Endothelial cell of umbilical vein (primary cell): ENCODE data around the gene LHPP. TPM values are rescaled to one million over a fixed set of nuclear protein-coding genes. Genes with fewer than 3 reads are reported as not detected.

ENCODE experiments used
- BruUV-seq: library from RNA; stranded (reverse); fragments of 400-500 nt; replicated peaks from 2 replicates; lab custom pipeline; 2021; lab: Mats Ljungman, UMichigan
- CTCF ChIA-PET: fragments of 300-600, 350-600 bp; sonication (Branson Sonifier 250); formaldehyde crosslinking; loops from one replicate; lab custom pipeline; 2021; ENCODE audit warnings: antibody characterized with exemption, inconsistent platforms; lab: Charles Lee
- POLR2A ChIA-PET: fragments of 300-600, 350-600 bp; sonication (Branson Sonifier 250); formaldehyde crosslinking; loops from one replicate; lab custom pipeline; 2021; ENCODE audit warnings: antibody characterized with exemption, inconsistent platforms; lab: Charles Lee
- DNase-seq: peaks from one replicate; pipeline ENCODE4 v3.0.0-alpha.2; 2011; ENCODE audit warnings: low read depth, low spot score
- FAIRE-seq: peaks from 2 replicates; lab custom pipeline; 2011; peaks lifted over from hg19 to GRCh38; lab: Jason Lieb, UNC
- H2AFZ ChIP-seq: 2 replicates; pipeline ENCODE4 v1.6.0; 2012; ENCODE audit warnings: low read depth, low read length, control low read depth, inconsistent platforms
- H3K27ac ChIP-seq: 2 replicates; pipeline ENCODE4 v1.5.1; 2011; ENCODE audit warnings: low read depth, mild to moderate bottlenecking, control low read depth, low read length, moderate library complexity; ENCODE audit not compliant: insufficient read depth
- H3K27me3 ChIP-seq, 2 experiments: 2 replicates each; pipeline versions ENCODE4 v1.6.0 to v1.6.1; 2011; ENCODE audit warnings: low read length in 2 of 2, mixed read lengths in 1 of 2; ENCODE audit not compliant: control insufficient read depth in 2 of 2, insufficient read depth in 2 of 2
- H3K36me3 ChIP-seq, 2 experiments: 2 replicates in 1 of 2; 3 replicates in 1 of 2; pipeline ENCODE4 v1.5.1; 2011; ENCODE audit warnings: low read length in 2 of 2, mild to moderate bottlenecking in 1 of 2, moderate library complexity in 1 of 2; ENCODE audit not compliant: control insufficient read depth in 2 of 2, insufficient read depth in 2 of 2; ENCODE audit errors: extremely low read depth in 1 of 2
- H3K4me1 ChIP-seq: 3 replicates; pipeline ENCODE4 v1.5.1; 2011; ENCODE audit warnings: mild to moderate bottlenecking, low read length; ENCODE audit not compliant: control insufficient read depth, insufficient read depth; ENCODE audit errors: extremely low read depth
- H3K4me2 ChIP-seq: 2 replicates; pipeline ENCODE4 v1.6.1; 2011; ENCODE audit warnings: low read length, control low read depth, mixed read lengths; ENCODE audit not compliant: insufficient read depth
- H3K4me3 ChIP-seq, 3 experiments: fragments of 200-600 bp in 1 of 3; sonication (generic), shearing (Covaris generic) in 1 of 3; replicated peaks in 1 of 3; 2 replicates each; pipeline ENCODE4 v1.5.1; 2011 to 2016; ENCODE audit warnings: control low read depth in 3 of 3, low read length in 3 of 3, mild to moderate bottlenecking in 2 of 3, inconsistent platforms in 1 of 3, low read depth in 1 of 3, moderate library complexity in 1 of 3; ENCODE audit not compliant: insufficient read depth in 1 of 3
- H3K79me2 ChIP-seq: 2 replicates; pipeline ENCODE4 v1.6.0; 2012; ENCODE audit warnings: low read length, inconsistent platforms; ENCODE audit not compliant: control insufficient read depth, insufficient read depth
- H3K9ac ChIP-seq: replicated peaks from 2 replicates; pipeline ENCODE3; 2011; ENCODE audit warnings: low read length, control low read depth; ENCODE audit not compliant: insufficient read depth; ENCODE audit errors: extremely low read depth
- H3K9me1 ChIP-seq: replicated peaks from 3 replicates; pipeline ENCODE4 v1.6.0; 2011; ENCODE audit warnings: mild to moderate bottlenecking, low read length; ENCODE audit not compliant: control insufficient read depth, insufficient read depth; ENCODE audit errors: extremely low read depth
- H3K9me3 ChIP-seq: replicated peaks from 2 replicates; pipeline ENCODE4 v1.5.1; 2012; ENCODE audit warnings: low read length, inconsistent platforms; ENCODE audit not compliant: control insufficient read depth, insufficient read depth
- H4K20me1 ChIP-seq: replicated peaks from 2 replicates; pipeline ENCODE3; 2011; ENCODE audit warnings: mild to moderate bottlenecking, low read length; ENCODE audit not compliant: control insufficient read depth, insufficient read depth; ENCODE audit errors: extremely low read depth
- CTCF ChIP-seq, 2 donors: IDR thresholded peaks; 1 replicate in 1 of 2; 2 replicates in 1 of 2; pipeline ENCODE4 v1.5.1; 2011; ENCODE audit warnings: low read length in 2 of 2, mild to moderate bottlenecking in 2 of 2, moderate library complexity in 2 of 2, control low read depth in 1 of 2, inconsistent platforms in 1 of 2, low read depth in 1 of 2; ENCODE audit not compliant: insufficient read depth in 1 of 2; ENCODE audit errors: extremely low read depth in 1 of 2
- EZH2 ChIP-seq: IDR thresholded peaks from 2 replicates; pipeline ENCODE4 v1.6.1; 2012; ENCODE audit warnings: borderline replicate concordance, low read depth, mild to moderate bottlenecking, moderate library complexity, low read length, inconsistent platforms; ENCODE audit not compliant: severe bottlenecking
- FOS ChIP-seq: IDR thresholded peaks from 2 replicates; pipeline ENCODE4 v1.6.1; 2011; ENCODE audit warnings: mild to moderate bottlenecking, low read length, moderate library complexity, borderline replicate concordance; ENCODE audit not compliant: insufficient read depth
- GATA2 ChIP-seq: IDR thresholded peaks from 2 replicates; pipeline ENCODE4 v1.7.0; 2011; ENCODE audit warnings: low read depth, mild to moderate bottlenecking, moderate library complexity, mixed read lengths, low read length; ENCODE audit not compliant: insufficient read length, insufficient read depth
- JUN ChIP-seq: IDR thresholded peaks from 2 replicates; pipeline ENCODE4 v1.6.1; 2011; ENCODE audit warnings: borderline replicate concordance, low read depth; ENCODE audit not compliant: insufficient read length, insufficient read depth
- MAX ChIP-seq: IDR thresholded peaks from 2 replicates; pipeline ENCODE4 v1.6.1; 2011; ENCODE audit not compliant: insufficient read depth, insufficient read length
- MYC ChIP-seq: IDR thresholded peaks from one replicate; pipeline ENCODE4 v1.6.1; 2011; ENCODE audit warnings: mild to moderate bottlenecking, low read depth, low read length
- POLR2A ChIP-seq: IDR thresholded peaks from 2 replicates; pipeline ENCODE4 v1.6.1; 2012; ENCODE audit warnings: low read depth, mild to moderate bottlenecking, control low read depth, low read length
- POLR2AphosphoS5 ChIP-seq: IDR thresholded peaks from 2 replicates; pipeline ENCODE4 v1.6.1; 2012; ENCODE audit warnings: low read depth, mild to moderate bottlenecking, control low read depth, low read length, moderate library complexity; ENCODE audit not compliant: insufficient read depth
- dilution Hi-C: fragments of 300-500 bp; cut with MboI; formaldehyde crosslinking; loops from one replicate; pipeline ENCODE4 v1.15.0; 2019; ENCODE audit warnings: low sequenced_read_pairs; ENCODE audit not compliant: extremely low pct_ligation_motif_present
- intact Hi-C: fragments of 100-400 bp; cut with micrococcal nuclease; formaldehyde crosslinking; loops from one replicate; pipeline ENCODE4 v1.10.0; 2022
- polyA plus RNA-seq, 4 experiments: library from polyadenylated mRNA; depleted of rRNA in 3 of 4; stranded (reverse) in 3 of 4; unstranded in 1 of 4; fragments of >200 nt; gene quantifications; 2 replicates each; pipeline versions ENCODE4 v1.2.1 to v1.2.3, GENCODE V29; 2011 to 2012; ENCODE audit warnings: missing spikeins in 1 of 4
- total RNA-seq: library from RNA; stranded (reverse); gene quantifications from 2 replicates; pipeline ENCODE4 v1.2.3, GENCODE V29; 2021

Gene LHPP
- total and polyA plus RNA-seq, 2 donors (not counting 3 experiments of a cell fraction or from before 2014, with no cell fraction given) = 5.8 to 11.2 TPM

DNA sequence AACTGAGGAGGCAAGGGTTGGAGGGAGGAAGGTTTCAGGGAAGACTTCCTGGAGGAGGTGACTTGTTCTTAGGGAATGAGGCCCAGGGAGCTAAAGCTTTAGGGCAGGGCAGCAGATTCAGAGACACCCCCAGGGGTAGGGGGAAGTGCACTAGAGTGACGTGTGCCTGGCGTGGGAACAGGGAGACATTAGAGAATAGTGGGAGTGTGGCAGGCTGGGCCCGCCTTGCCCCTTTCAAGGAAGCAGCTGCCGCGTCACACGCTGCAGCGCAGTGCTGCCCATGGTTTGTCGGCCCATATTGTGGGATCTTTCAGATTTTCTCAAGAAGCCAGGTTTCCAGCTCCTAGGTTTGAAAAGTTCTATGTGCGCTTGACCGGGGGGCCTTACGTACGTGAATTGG lies 139.4 kb downstream of the LHPP start:
- DNase-seq = no peak
- ChIA-PET POLR2A (no interaction called here), CTCF (interaction anchor here (3.4 kb wide), 1 partner anchor 140 kb away, joined by 12 read pairs; no protein-coding TSS in a partner anchor)
- Histone ChIP-seq H3K4me1 (no peaks in the 10 kb centered on the region), H3K9me1 (no peaks in the 10 kb centered on the region), H2AFZ (no peak overlapping the region), H3K9me3 (no peaks in the 10 kb centered on the region), H3K4me2 (no peak overlapping the region), H3K27ac (no peak overlapping the region), H3K4me3 (no peak overlapping the region), H4K20me1 (no peaks in the 10 kb centered on the region), H3K27me3 (no peaks in the 10 kb centered on the region), H3K9ac (no peak overlapping the region), H3K79me2 (no peaks in the 10 kb centered on the region), H3K36me3 (no peaks in the 10 kb centered on the region)
- dilution Hi-C loops (no loop called here), intact Hi-C loops (loop anchor here (10.0 kb wide), 1 partner anchor 1596 kb away; the partner anchor contains the start of genes ACADSB and IKZF5)
- FAIRE-seq = no peak
- BruUV-seq = no TSS peak
- no peak for TF ChIP-seq MYC
- no peak for TF ChIP-seq POLR2AphosphoS5
- no peak for TF ChIP-seq EZH2
- no peak for TF ChIP-seq POLR2A
- TF ChIP-seq MAX = no peak
- TF ChIP-seq JUN = no peak
- no peak for TF ChIP-seq GATA2
- no peak for TF ChIP-seq CTCF (IDR thresholded peaks at IDR 0.05; ENCODE audit: extremely low read depth in 1 of 2, insufficient read depth in 1 of 2, low read depth in 1 of 2, low read length in 2 of 2)
- TF ChIP-seq FOS = no peak
